HPDE6-E6E7 (cell line): ENCODE results near the gene SSTR4.
"Not testable (repeated sequence)": the region's sequence is repeated elsewhere in the genome, so short reads cannot be mapped to it uniquely, and the experiment has no call there.

Experiments used
- DNase-seq: peaks from one replicate; pipeline ENCODE4 v3.0.0; 2011; ENCODE audit warnings: missing footprints; ENCODE audit errors: extremely low spot score

Gene SSTR4, protein sequence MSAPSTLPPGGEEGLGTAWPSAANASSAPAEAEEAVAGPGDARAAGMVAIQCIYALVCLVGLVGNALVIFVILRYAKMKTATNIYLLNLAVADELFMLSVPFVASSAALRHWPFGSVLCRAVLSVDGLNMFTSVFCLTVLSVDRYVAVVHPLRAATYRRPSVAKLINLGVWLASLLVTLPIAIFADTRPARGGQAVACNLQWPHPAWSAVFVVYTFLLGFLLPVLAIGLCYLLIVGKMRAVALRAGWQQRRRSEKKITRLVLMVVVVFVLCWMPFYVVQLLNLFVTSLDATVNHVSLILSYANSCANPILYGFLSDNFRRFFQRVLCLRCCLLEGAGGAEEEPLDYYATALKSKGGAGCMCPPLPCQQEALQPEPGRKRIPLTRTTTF

DNA sequence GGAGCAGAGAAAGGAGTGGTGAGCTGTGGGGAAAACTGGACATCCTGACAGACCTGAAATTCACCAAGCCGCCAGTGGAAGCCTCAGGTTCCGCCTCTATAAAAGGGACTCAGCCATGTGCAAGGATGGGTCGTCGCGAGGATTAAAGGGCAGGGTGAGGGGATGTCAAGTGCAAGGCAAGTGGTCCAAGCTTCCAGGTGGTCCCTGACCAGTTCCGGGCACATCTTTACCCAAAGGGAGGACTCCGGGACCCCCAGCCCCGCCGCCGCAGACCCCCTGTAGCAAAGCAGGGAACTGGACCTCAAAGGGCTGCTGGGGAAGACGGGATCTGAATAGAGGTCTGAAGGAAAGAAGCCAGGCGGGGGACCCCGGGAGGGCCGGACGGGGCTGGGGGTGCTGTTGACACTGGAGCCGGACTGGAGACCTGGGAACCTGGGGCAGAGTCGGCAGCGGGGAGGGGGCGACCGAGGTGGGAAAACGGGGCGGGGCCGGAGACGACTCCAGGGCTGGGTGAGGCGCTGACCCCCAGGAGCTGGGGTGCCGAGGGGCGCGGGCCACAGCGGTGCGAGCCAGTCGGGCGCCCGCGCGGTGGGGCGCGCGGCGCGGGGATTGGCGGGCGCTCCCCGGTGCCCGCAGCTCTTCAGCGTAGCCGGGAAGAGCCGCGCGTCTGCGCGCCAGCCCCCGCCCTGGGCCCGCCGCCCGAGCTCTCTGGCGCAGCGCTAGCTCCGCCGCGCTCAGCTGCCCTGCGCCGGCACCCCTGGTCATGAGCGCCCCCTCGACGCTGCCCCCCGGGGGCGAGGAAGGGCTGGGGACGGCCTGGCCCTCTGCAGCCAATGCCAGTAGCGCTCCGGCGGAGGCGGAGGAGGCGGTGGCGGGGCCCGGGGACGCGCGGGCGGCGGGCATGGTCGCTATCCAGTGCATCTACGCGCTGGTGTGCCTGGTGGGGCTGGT is at the start of gene SSTR4:
Gene SSTR4, plus strand, starts transcription at position 592 of the 951 bp plus-strand sequence. Its CDS starts 172 bp downstream, at position 764.
- DNase-seq, result no peak

DNA sequence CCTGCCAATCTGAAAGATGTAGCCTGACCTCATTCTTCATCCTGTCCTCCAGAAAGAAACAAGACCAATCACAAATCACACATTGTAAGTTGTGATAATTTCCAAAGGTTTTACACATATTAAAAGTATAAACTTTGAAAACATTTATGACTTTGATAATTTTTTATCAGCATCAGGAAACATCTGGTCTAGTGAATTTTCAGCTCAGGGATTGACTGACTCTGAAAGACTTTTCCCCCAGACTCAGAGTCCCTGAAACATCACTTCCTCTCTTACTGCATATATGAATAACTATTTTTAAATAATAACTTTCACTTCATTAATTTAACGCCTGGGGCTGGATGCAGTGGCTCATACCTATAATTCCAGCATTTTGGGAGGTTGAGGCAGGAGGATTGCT is 48.5 kb upstream of the SSTR4 start:
- DNase-seq, result no peak

DNA sequence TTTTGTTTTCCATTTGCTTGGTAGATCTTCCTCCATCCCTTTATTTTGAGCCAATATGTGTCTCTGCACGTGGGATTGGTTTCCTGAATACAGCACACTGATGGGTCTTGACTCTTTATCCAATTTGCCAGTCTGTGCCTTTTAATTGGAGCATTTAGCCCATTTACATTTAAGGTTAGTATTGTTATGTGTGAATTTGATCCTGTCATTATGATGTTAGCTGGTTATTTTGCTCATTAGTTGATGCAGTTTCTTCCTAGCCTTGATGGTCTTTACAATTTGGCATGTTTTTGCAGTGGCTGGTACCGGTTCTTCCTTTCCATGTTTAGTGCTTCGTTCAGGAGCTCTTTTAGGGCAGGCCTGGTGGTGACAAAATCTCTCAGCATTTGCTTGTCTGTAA is 43.7 kb upstream of the SSTR4 start:
- not testable (repeated sequence) for DNase-seq

DNA sequence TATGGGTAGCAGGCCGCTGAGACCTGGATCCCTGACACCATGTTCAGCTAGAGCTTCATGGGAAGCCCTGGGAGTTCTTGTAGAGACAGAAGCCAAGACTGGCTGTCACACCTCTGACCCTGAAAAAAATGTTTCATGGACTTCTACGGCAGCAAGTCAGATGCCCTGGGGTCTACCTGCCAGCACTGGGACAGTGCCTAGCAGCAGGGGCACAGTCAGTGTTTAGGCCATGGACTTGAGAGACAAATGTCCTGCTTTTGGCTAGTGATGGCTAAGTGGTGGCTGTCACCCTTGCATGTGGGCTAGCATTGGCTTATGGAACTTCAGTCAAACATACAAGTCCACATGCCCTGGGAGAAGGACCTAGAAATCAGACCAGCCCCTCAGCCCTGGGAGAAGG is 41.3 kb upstream of the SSTR4 start:
- no peak for DNase-seq

DNA sequence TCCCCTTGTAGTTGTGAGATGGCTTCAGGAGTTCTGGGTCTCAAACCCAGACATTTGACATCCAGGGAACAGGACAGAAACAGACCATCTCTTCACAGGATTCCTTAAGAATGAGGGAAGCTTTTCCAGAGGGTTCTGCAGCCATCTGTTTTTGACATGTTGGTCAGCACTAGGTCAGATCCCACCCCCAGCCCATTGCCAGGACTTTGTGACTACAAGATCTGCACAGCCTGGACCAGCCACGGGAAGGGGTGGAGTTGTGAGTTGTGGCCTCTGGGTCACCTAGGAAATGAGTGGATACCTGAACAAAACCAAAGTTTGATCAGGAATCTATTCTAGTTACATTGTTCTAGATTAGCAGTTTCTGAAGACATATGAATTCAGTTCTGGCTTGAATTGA is 39.2 kb upstream of the SSTR4 start:
- DNase-seq, result no peak

DNA sequence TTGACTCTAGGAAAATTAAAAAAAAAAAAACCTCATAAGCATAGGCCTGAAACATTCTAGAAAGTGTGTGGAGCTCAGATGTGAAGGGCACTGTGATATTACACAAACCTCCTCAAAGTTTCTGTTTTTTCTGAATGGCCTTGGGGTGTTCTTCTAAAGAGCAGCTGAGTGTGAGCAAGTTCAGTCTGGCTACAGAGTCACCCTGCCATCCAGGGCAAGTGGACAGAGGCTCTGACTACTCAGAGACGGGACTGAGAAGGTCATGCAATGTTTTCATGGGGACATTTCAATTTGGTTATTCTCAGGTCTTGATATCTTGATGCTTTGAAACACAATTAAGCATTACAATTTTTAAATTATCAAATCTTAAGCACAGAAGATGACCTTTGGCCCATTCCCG is 36.6 kb upstream of the SSTR4 start:
- no peak for DNase-seq

DNA sequence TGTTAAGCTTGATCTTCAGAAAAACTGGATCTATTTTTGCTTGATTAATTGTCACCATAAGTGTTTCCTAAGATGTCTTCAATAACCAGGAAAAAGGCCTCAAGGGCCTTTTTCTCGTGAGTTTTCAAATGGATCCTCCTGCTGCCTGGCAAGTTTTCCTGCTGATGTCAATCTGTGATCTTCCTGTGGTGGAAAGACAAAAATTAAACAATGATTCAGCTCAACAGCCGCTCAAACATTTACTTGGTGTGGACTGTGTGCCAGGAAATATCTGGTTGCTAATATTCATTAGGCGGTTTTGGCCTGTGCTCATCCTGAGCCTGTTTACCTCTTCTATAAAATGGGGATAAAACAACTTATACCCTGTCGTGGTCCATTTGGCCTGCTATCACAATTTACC is 35.4 kb upstream of the SSTR4 start:
- no peak for DNase-seq

DNA sequence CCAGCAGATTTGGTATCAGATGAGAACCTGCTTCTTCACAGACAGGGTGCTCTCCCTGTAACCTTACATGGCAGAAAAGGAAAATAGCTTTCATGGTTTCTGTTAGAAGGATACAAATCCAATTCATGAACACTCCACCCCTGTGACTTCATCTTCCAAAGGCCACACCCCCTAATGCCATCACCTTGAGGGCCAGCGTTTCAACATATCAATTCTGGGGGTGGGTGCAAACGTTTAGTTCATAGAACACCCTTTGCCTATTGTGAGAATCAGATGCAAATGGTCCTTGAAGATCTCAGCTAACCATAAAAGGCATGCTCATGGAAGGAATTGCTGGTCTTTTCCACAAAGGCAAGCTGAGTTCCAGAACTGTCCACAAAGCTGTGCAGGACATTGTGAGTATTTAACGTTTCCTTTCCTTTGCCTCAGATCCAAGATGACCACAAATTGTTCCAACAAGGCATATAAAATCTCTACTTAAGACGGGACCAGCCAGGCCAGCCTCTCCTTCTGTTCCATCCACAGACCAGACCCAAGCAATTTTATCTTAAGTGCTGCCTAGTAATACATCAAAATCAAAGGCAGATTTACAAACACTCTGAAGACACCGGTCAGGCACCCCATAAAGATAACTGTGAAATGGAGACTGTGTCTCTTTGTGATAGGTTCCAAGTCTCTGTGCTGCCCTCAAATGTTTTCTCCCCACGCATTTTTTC is 34.7 kb upstream of the SSTR4 start:
- DNase-seq, result no peak

DNA sequence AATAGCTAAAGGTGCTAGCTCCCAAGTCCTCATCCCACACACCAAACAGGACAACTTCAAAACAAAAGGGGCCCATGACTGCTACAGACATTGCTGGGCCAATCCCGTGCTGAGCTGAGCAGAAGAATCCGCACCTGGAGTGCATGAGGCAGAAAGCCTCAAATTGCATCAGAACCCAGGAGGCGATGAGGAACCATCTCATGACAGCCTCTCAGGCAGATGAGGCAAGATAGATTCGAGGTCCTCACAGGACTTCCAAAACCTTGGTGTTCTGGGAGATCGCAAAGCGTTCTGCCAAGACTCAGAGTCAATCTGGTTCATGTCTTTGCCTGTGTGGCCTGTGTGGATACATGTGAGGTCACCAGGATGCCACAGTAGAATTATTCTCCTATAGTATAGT is 32.8 kb upstream of the SSTR4 start:
- no peak for DNase-seq

DNA sequence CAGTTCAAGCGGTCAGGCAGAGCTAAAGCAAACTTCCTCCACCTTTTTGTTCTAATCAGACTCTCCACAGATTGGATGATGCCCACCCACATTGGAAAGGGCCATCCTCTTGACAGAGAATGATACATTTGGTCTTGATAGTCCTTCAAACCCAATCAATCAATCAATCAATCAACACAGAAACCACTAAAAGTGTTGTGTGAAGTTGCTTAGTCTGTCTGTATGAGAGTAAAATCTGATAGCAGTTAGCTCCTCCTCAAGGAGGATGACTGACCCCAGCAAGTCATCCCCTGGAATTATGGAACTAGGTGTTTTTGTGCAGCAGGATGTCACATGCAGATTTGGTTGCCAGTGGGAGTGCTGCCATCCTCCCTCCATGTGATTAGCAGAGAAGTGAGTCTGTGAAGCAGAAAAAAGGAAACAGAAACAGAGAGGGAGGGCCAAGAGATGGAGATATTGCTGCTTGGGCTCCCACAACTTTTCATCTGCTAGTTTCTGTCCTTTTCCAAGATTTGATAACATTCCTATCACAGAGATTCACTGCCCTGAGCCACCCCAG is 32.0 kb upstream of the SSTR4 start:
- DNase-seq, result no peak

DNA sequence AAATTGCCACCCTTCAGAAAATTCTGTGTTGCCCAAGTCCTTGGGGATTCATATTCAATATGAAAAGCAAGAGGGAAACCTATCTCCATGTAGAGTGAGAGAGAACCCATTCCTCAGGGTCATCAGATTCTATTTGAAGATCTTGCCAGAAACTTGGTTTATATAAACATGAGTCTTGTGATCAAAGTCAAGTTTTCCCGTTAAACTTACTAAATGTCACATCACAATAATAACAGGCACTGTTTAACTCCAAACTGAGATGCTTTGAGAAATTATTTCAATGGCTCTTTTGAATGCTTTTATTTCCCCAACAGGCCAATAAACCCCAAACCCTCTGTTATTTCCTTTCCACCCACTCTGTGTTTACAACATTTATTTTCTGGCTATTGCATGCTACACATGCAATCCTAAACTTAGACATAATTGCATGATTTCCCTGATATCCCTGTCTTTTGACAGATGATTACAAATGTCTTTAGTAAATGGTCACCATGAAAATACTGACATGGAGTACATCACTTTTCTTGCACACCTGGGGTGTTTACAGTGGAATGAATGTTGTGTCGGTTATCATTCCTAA is 31.1 kb upstream of the SSTR4 start:
- no peak for DNase-seq

DNA sequence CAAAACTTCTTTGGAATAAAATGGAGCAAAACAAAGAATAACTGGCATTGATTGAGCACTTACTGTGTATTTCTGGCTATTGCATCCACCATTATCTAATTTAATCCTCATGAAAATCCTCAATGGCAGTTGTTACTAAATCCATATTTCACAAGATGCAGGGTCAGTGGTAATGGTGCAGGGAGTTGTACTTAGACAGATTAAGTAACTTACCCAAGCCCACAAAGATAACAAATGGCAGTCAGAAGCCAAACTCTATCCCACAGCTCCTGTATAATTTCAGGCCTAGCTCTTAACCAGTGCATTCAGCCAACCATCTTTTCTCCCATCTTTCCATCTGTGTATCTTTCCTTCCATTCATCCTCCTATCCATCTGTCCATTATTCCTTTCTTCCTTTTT is 29.3 kb upstream of the SSTR4 start:
- no peak for DNase-seq

DNA sequence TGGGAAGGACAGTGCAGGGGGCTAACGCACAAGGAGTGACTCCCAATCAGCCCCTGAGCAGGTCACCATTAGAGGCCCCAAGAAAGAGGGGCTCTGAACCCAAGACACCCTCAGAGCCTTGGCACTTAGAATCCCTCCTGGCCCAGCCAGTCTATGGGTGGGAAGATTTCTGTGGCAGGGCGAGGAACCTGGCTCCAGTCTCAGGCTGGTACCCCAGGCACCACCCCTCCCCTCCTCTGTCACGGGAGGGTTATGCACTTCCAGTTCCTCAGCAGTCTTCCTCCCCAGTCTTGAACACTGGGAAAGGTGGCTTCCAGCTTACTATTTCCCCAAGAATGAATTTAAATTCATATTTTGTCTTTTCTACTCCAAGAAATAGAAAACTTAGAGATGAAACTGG is 27.6 kb upstream of the SSTR4 start:
- DNase-seq, result no peak

DNA sequence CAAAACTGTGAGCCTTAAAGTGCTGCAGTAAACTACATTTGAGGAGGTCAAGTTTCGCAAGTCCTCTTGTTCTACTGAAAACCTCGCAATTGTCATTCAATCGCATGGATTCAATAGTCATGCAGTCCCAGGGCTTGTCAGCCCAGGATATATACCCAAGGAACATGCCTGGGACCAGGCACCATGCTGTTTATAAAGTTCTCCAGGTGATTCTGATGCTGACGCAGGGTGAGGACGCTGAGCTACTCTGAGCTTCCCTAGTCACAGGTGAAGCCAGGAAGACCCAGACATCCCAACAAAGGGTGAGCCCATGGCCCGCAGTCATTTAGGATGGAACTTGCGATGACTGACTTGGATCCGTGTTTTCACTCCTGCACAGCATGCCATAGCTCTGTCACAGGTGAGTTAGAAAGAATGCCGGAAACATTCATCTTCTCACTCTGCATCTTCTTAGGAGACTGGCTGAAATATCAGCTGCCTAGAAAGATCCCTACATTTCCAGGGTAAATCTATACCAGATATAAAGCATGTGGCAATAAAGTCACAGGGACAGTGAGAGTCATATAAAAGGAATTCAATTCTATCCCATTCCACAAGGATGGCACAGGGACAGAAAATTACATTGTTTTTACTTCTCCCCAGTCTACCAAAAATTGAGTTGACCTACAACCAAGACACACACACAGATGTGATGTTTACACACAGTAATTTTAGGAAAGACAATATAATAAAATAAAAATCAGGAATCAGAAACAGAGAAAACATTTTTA is 27.0 kb upstream of the SSTR4 start:
- no peak for DNase-seq

DNA sequence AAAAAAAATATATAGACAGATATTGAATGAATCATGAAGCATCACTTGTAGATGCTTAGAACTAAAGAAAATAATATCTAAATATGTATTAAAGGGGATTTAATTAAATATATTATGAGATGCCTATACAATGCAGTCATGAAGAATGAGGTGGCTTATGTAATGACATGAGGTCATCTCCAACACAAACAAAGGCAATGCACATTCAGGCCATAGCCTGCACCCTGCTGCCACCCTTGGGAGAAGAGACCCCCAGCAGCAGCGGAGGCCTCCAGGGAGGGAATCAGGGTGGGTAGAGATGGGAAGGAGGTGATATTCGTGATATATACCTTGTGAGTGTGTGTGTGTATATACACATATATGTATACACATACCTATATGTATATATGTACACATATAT is 26.4 kb upstream of the SSTR4 start:
- no peak for DNase-seq

DNA sequence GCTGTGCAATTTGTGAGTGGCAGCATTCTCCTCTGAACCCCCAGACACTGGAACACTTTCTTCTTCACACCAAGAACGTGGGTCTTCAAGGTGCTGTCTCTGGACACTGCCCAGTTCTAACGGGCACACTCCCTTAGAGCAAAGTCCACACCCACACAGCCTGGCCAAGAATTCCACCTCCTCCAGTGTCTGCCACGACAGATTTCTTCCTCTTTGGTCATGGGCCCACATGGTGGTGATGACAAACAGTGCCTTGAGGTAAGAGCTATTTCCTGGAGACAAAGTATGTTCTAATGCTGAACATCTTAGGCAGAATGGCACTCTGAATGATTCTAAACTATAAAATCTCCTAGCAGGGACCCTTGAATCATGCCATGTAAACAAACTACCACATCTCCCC is 25.5 kb upstream of the SSTR4 start:
- peak; percentile 36 for DNase-seq

DNA sequence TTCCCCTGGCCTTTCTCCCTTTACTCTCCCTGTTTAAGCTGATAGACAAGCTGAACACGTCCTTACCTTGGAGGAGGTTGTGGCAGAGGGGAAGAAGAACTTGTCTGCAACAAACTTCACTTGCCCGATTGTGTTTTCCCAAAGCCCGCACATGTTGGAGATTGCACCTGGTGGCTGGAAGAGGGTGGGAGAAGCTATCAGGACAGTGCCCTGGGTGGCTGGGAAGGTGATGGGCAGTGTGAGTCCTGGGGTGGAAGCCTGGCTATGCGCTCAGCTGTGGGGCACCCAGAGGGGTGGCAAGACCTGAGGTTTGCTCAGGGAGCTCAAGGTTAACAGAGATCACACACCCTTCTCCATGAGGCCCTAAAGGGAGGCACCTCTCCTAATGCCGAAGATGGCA is 25.0 kb upstream of the SSTR4 start:
- no peak for DNase-seq

DNA sequence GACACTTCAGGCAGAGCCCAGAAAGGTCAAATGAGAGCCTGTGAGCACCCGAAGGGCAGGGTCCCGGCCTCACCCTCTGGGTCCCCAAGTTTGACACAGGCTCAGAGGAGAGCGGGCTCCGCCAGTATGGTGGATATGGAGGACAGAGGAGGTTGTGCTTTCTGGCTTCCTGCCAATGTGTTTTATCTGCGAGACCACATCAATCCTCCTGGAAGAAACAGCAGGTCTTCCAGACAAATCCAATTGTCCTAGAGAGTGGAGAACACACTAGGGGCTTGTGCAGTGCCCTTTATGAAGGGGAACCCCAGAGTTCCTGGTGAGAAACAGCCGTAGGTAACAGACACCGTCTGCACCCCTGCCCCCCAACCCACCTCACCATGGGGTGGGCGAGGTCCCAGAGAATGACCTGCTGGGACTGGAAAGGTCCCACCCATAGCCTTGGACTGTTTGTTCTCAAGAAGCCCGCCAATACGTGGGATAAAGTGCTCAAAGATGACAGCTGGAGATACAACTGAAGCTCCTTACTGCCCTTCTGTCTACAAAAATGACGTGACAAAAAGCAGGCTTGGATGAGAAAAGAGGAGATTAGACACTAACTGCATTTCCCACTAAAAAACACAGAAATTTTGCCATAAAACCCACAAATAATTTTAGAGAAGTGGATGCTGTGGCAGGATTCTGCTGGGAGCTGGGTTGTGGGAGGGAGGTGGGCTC is 23.9 kb upstream of the SSTR4 start:
- DNase-seq, result no peak

DNA sequence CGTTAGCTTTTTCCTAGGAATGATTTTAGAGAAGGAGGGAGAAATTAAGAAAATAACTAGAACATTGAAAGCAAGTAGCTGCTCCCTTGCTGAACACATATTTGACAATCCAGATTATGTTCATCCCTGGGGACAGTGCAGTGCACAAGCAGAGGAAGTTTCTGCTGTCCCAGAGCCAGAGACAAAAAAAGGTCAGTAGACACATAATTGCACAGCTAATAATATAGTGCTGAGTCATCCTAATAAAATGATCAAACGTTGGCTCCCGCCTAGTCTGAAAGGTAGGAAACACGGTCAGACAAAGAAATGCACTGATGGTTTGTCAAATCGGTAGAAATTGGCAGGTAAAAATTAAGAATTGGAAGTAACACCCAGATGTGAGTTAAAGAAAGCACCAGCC is 21.7 kb upstream of the SSTR4 start:
- DNase-seq, result no peak

DNA sequence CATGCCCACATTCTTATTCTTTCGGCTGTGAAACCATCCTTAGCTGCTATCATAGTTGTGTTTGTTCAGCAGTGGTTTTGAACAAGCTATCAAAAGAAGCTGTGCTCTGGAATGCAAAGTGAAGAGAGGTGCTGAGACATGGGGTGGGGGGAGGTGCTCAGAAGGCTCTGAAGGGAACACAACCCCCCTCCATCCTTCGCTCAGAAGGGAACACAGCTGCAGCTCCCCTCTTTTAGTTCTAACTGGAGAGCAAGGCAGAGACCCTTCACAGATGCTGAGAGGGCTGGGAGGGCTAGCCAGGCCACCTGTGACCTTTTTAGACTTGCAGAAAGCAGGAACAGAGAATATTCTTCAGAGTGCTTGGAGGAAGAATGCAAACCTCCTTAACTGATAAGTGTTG is 17.6 kb upstream of the SSTR4 start:
- no peak for DNase-seq
